Lower leg skin (tissue), 4 donors: Measurements from ENCODE around the gene GPI. TPM values are rescaled to one million over a fixed set of nuclear protein-coding genes. Genes with fewer than 3 reads are reported as not detected.

Experiments
- DNase-seq, 2 donors: peaks; one replicate each; pipeline ENCODE4 v3.0.0-alpha.2; 2019; ENCODE audit warnings: low spot score in 2 of 2
- H3K4me3 ChIP-seq: fragments of 200-600 bp; sonication (generic); 2 replicates; pipeline ENCODE4 v1.5.1; 2017; ENCODE audit warnings: mild to moderate bottlenecking, low read depth; ENCODE audit not compliant: poor library complexity, severe bottlenecking
- CTCF ChIP-seq, 3 donors: fragments of 450-650 bp; IDR thresholded peaks; one replicate each; pipeline ENCODE4 v1.5.1; 2016; ENCODE audit warnings: antibody characterized with exemption in 3 of 3, mild to moderate bottlenecking in 3 of 3, moderate library complexity in 2 of 3
- POLR2A ChIP-seq, 2 donors: fragments of 450-650 bp; IDR thresholded peaks; one replicate each; pipeline ENCODE4 v1.6.1; 2016 to 2017; ENCODE audit warnings: antibody characterized with exemption in 2 of 2, mild to moderate bottlenecking in 1 of 2, moderate library complexity in 1 of 2
- WGBS, 2 donors: methylation state at CpG; one replicate each; pipeline ENCODE4 v1.1.5; 2018; 5-methylcytosine and 5-hydroxymethylcytosine counted together
- intact Hi-C: fragments of 100-400 bp; cut with DNase I; formaldehyde crosslinking; loops from one replicate; pipeline ENCODE4 v1.15.0; 2023; ENCODE audit warnings: low total_unique reads
- total RNA-seq, 4 donors: library from RNA; depleted of rRNA; stranded (reverse); fragments of >200 nt; gene quantifications; one replicate each; pipeline ENCODE4 v1.1.0, GENCODE V29; 2016

GPI gene
- total RNA-seq, 4 donors from 2014 or later: 117 to 195 (median 124) TPM

- no peak overlapping the region for H3K4me3 ChIP-seq
- 74 to 87% methylated on average over 3 of the region's 3 CpGs for whole genome bisulfite sequencing, 2 donors
- intact Hi-C loops: no loop called here
- no peak for DNase-seq
- TF ChIP-seq CTCF (IDR thresholded peaks at IDR 0.05) (no peak), POLR2A (IDR thresholded peaks at IDR 0.05) (no peak)
Measured at GRCh38 chr19:34436716-34437115, 71.7 kb downstream of the GPI start.

- WGBS, 2 donors: 85 to 98% methylated on average over 3 of the region's 3 CpGs
- TF ChIP-seq CTCF (IDR thresholded peaks at IDR 0.05): no peak
- no peak for TF ChIP-seq POLR2A (IDR thresholded peaks at IDR 0.05)
- no peak for DNase-seq
- intact Hi-C loops: no loop called here
- no peak overlapping the region for H3K4me3 ChIP-seq
Measured at GRCh38 chr19:34448191-34448590, 83.2 kb downstream of the GPI start.

Other genes with a start within 250 kb of the GPI start
- gene LSM14A, start 192.7 kb upstream of the GPI start, total RNA-seq: 100 to 1,000 TPM in 3 of 4 donors, 10 to 100 TPM in 1; 90.8 to 163 (median 111) TPM
- gene GARRE1, start 110.6 kb upstream of the GPI start, total RNA-seq: 10 to 100 TPM; 27.6 to 36.6 (median 31.7) TPM
- 10 to 100 TPM in 2 of 4 donors, 1 to 10 TPM in 2; 6.5 to 16.4 (median 12.6) TPM for gene PDCD2L, start 39.2 kb downstream of the GPI start, total RNA-seq
- gene UBA2, start 63.2 kb downstream of the GPI start, total RNA-seq: 100 to 1,000 TPM in 1 of 4 donors, 10 to 100 TPM in 3; 74.8 to 101 (median 86.9) TPM
- 10 to 100 TPM in 2 of 4 donors, 1 to 10 TPM in 2; 3.8 to 16.3 (median 9.7) TPM for gene WTIP, start 116.6 kb downstream of the GPI start, total RNA-seq